HUES64 (cell line): Measurements from ENCODE around the gene PRAMEF5.
"Not testable (repeated sequence)": the region's sequence is repeated elsewhere in the genome, so short reads cannot be mapped to it uniquely, and the experiment has no call there.

Source experiments
- H3K27ac ChIP-seq: 2 replicates; pipeline ENCODE4 v1.7.0; 2013; ENCODE audit warnings: low read depth, low read length, inconsistent platforms
- H3K27me3 ChIP-seq: 2 replicates; pipeline ENCODE4 v1.6.1; 2013; ENCODE audit warnings: mild to moderate bottlenecking, low read length; ENCODE audit not compliant: insufficient read depth
- H3K36me3 ChIP-seq: 2 replicates; pipeline ENCODE4 v1.6.1; 2013; ENCODE audit warnings: mild to moderate bottlenecking, low read length; ENCODE audit not compliant: insufficient read depth
- H3K4me1 ChIP-seq: 2 replicates; pipeline ENCODE4 v1.6.1; 2013; ENCODE audit warnings: mild to moderate bottlenecking, low read length, moderate library complexity; ENCODE audit not compliant: insufficient read depth
- H3K4me3 ChIP-seq: 2 replicates; pipeline ENCODE4 v1.5.1; 2013; ENCODE audit warnings: mild to moderate bottlenecking, low read length, moderate library complexity
- H3K9ac ChIP-seq: 2 replicates; pipeline ENCODE4 v1.6.1; 2013; ENCODE audit warnings: mild to moderate bottlenecking, low read depth, low read length
- H3K9me3 ChIP-seq: 2 replicates; pipeline ENCODE4 v1.6.1; 2013; ENCODE audit warnings: low read depth, low read length; ENCODE audit not compliant: insufficient read depth
- whole genome bisulfite sequencing: fragments of 150-250, 120-280 bp; methylation state at CpG from one replicate; pipeline ENCODE4 v1.1.7; 2013; ENCODE audit warnings: missing lambda C conversion rate; 5-methylcytosine and 5-hydroxymethylcytosine counted together

PRAMEF5 gene

GRCh38 chr1:13231061-13231750, 22.8 kb upstream of the PRAMEF5 start:
- not testable (repeated sequence) for H3K4me1 ChIP-seq, H3K36me3 ChIP-seq, H3K4me3 ChIP-seq, H3K27ac ChIP-seq, H3K27me3 ChIP-seq, H3K9ac ChIP-seq
- WGBS, result 81% methylated on average over 7 of the region's 7 CpGs
- H3K9me3 ChIP-seq, result peaks cover 77% of the 10 kb centered on the region

GRCh38 chr1:13232056-13232455, 21.9 kb upstream of the PRAMEF5 start:
- not testable (repeated sequence) for H3K27ac ChIP-seq, H3K27me3 ChIP-seq, H3K36me3 ChIP-seq, H3K4me1 ChIP-seq, H3K4me3 ChIP-seq, H3K9ac ChIP-seq
- 71% methylated on average over 2 of the region's 2 CpGs for WGBS
- peaks cover 73% of the 10 kb centered on the region for H3K9me3 ChIP-seq

- not testable (repeated sequence) for H3K36me3 ChIP-seq, H3K27ac ChIP-seq, H3K27me3 ChIP-seq, H3K4me1 ChIP-seq, H3K4me3 ChIP-seq, H3K9ac ChIP-seq
- 76% methylated on average over 1 of the region's 1 CpG for WGBS
- peaks cover 68% of the 10 kb centered on the region for H3K9me3 ChIP-seq
Observed at GRCh38 chr1:13234057-13234456, 19.9 kb upstream of the PRAMEF5 start.

- H3K4me3 ChIP-seq, H3K27ac ChIP-seq, H3K4me1 ChIP-seq, H3K27me3 ChIP-seq, H3K9ac ChIP-seq, H3K36me3 ChIP-seq: not testable (repeated sequence)
- 73% methylated on average over 4 of the region's 4 CpGs for WGBS
- H3K9me3 ChIP-seq, result peaks cover 66% of the 10 kb centered on the region
Observed at GRCh38 chr1:13237572-13237971, 16.4 kb upstream of the PRAMEF5 start.

GRCh38 chr1:13239633-13240032, 14.4 kb upstream of the PRAMEF5 start:
- not testable (repeated sequence) for H3K27ac ChIP-seq, H3K36me3 ChIP-seq, H3K27me3 ChIP-seq, H3K9ac ChIP-seq, H3K4me3 ChIP-seq, H3K4me1 ChIP-seq
- WGBS, result 91% methylated on average over 4 of the region's 4 CpGs
- peaks cover 60% of the 10 kb centered on the region for H3K9me3 ChIP-seq

- H3K9me3 ChIP-seq, result peaks cover 64% of the 10 kb centered on the region
- H3K27me3 ChIP-seq, H3K27ac ChIP-seq, H3K4me3 ChIP-seq, H3K9ac ChIP-seq, H3K36me3 ChIP-seq, H3K4me1 ChIP-seq: not testable (repeated sequence)
- 84% methylated on average over 8 of the region's 9 CpGs for WGBS
Observed at GRCh38 chr1:13243536-13244263, 10.3 kb upstream of the PRAMEF5 start.

GRCh38 chr1:13245841-13246553, 8.0 kb upstream of the PRAMEF5 start:
- not testable (repeated sequence) for H3K9ac ChIP-seq, H3K4me1 ChIP-seq, H3K27ac ChIP-seq, H3K27me3 ChIP-seq, H3K4me3 ChIP-seq, H3K36me3 ChIP-seq
- WGBS, result 66% methylated on average over 5 of the region's 5 CpGs
- peaks cover 49% of the 10 kb centered on the region for H3K9me3 ChIP-seq

GRCh38 chr1:13246554-13246871, 7.5 kb upstream of the PRAMEF5 start:
- not testable (repeated sequence) for H3K27me3 ChIP-seq, H3K9ac ChIP-seq

GRCh38 chr1:13247122-13247521, 6.9 kb upstream of the PRAMEF5 start:
- not testable (repeated sequence) for H3K9ac ChIP-seq, H3K4me1 ChIP-seq, H3K4me3 ChIP-seq, H3K27ac ChIP-seq, H3K27me3 ChIP-seq, H3K36me3 ChIP-seq
- 69% methylated on average over 5 of the region's 7 CpGs for WGBS
- peaks cover 39% of the 10 kb centered on the region for H3K9me3 ChIP-seq

More at GRCh38 chr1:13246554-13246871, 7.5 kb upstream of the PRAMEF5 start:
- WGBS, result 60% methylated on average over 2 of the region's 2 CpGs
- not testable (repeated sequence) for H3K4me1 ChIP-seq, H3K36me3 ChIP-seq, H3K4me3 ChIP-seq, H3K27ac ChIP-seq
- H3K9me3 ChIP-seq, result peaks cover 44% of the 10 kb centered on the region

GRCh38 chr1:13265124-13265523, 11.1 kb downstream of the PRAMEF5 start:
- not testable (repeated sequence) for H3K9me3 ChIP-seq, H3K27me3 ChIP-seq, H3K4me1 ChIP-seq, H3K27ac ChIP-seq, H3K9ac ChIP-seq, H3K36me3 ChIP-seq, H3K4me3 ChIP-seq
- WGBS, result no CpG with 5 or more reads among the region's 3 CpGs

GRCh38 chr1:13277016-13277415, 23.0 kb downstream of the PRAMEF5 start:
- not testable (repeated sequence) for H3K9me3 ChIP-seq

More at GRCh38 chr1:13277016-13277415, 23.0 kb downstream of the PRAMEF5 start:
- H3K27me3 ChIP-seq, H3K4me1 ChIP-seq, H3K9ac ChIP-seq, H3K36me3 ChIP-seq, H3K27ac ChIP-seq, H3K4me3 ChIP-seq: not testable (repeated sequence)
- WGBS, result no CpG with 5 or more reads among the region's 6 CpGs
